Measurements from ENCODE around the gene RALGPS2.
"Not testable (repeated sequence)": the region's sequence is repeated elsewhere in the genome, so short reads cannot be mapped to it uniquely, and the experiment has no call there.

The RALGPS2 gene

DNA sequence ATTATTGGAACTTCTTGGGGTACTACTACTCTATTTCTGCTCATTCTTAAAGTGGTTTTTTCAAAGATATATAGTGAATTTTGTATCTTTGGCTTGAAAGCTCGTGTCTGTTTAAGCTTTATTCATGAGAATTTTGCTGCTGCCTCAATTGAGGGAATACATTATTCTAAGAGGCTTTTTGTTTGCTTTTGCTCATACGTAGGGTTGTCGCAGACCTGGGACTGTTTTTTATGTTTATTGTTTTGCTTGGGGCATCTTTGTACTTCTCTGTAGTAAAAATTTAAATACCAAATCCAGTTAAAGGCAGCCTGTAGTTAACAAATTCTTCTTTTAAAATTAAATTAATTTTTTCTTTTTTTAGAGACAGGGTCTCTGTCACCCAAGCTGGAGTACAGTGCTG, 83.5 kb downstream of the RALGPS2 start:
- Histone ChIP-seq H3K27ac (ENCODE audit: low read depth, low read length, severe bottlenecking) (no peak overlapping the region), H3K4me3 (ENCODE audit: extremely low read depth, insufficient read depth, low read length, poor library complexity, severe bottlenecking) (no peak overlapping the region), H3K4me1 (ENCODE audit: control insufficient read depth, insufficient read depth, low read length, poor library complexity, severe bottlenecking) (no peaks in the 10 kb centered on the region), H3K9me3 (ENCODE audit: control insufficient read depth, low read length) (no peaks in the 10 kb centered on the region), H3K36me3 (ENCODE audit: control insufficient read depth, insufficient read depth, low read length) (peaks cover 8% of the 10 kb centered on the region)
- 88% methylated on average over 1 of the region's 3 CpGs; no CpG with 5 or more reads in 1 of the 2 experiments for WGBS, 2 experiments (ENCODE audit: insufficient coverage in 2 of 2)

DNA sequence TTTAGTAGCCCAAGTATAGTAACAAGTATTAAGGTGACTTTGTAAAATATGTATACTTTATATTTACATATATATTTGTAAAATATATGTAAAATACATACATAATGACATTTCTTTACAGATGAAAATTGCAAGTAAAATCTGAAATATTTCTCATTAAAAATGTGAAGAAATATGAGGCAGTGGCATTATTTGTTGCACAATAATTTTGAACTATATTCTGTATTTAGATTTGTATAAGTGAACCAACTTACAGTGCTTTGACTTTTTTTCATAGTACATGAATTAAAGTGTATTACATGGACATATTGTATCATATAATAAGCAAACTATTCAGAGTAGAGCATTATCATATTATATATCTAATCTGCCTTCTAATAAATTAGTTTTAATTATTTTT, 85.5 kb downstream of the RALGPS2 start:
- Histone ChIP-seq H3K9me3 (ENCODE audit: control insufficient read depth, low read length) (no peaks in the 10 kb centered on the region), H3K4me1 (ENCODE audit: control insufficient read depth, insufficient read depth, low read length, poor library complexity, severe bottlenecking) (no peaks in the 10 kb centered on the region), H3K4me3 (ENCODE audit: extremely low read depth, insufficient read depth, low read length, poor library complexity, severe bottlenecking) (no peak overlapping the region), H3K36me3 (ENCODE audit: control insufficient read depth, insufficient read depth, low read length) (peaks cover 11% of the 10 kb centered on the region), H3K27ac (ENCODE audit: low read depth, low read length, severe bottlenecking) (no peak overlapping the region)

DNA sequence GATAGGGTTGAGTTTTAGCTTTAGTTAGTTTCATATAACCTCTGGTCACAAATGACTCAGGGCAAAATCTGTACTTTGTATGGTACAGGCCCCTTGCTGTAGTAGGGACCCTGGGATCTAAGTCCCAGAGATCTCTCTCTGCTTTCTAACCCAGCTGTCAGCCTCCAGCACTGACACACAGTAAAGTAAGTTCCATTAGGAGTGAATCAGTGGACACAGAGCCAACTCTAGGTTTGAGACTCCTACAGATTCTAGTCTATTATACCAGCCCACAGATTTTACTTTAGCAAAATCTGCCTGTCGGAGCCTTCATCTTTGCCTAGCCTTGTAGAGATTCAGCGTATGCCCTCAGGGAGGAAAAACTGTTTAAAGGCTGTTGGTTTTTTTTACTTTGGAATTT, 93.4 kb downstream of the RALGPS2 start:
- no peak overlapping the region for H3K4me3 ChIP-seq (ENCODE audit: extremely low read depth, insufficient read depth, low read length, poor library complexity, severe bottlenecking)
- H3K36me3 ChIP-seq (ENCODE audit: control insufficient read depth, insufficient read depth, low read length) = peaks cover 4% of the 10 kb centered on the region
- 79% methylated on average over 2 of the region's 2 CpGs; no CpG with 5 or more reads in 1 of the 2 experiments for WGBS, 2 experiments (ENCODE audit: insufficient coverage in 2 of 2)
- no peaks in the 10 kb centered on the region for H3K4me1 ChIP-seq (ENCODE audit: control insufficient read depth, insufficient read depth, low read length, poor library complexity, severe bottlenecking)
- peak overlapping the region; percentile 36 for H3K27ac ChIP-seq (ENCODE audit: low read depth, low read length, severe bottlenecking)
- H3K9me3 ChIP-seq (ENCODE audit: control insufficient read depth, low read length) = no peaks in the 10 kb centered on the region

DNA sequence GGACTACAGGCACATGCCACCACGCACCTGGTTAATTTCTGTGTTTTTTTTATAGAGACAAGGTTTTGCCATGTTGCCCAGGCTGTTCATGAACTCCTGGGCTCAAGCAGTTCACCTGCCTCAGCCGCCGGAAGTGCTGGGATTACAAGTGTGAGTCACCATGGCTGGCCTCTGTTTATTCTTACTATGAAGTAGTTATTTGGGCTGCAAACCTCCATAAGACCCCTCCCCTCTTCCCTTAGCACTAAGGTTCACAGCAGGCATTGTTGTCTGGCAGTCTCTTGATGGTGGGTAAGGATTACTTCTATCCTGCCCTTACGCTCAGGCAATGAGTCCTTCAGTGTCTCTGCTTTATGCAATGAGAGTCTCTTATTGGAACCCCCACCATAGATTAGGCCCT, 94.1 kb downstream of the RALGPS2 start:
- Histone ChIP-seq H3K27ac (ENCODE audit: low read depth, low read length, severe bottlenecking) (no peak overlapping the region), H3K4me1 (ENCODE audit: control insufficient read depth, insufficient read depth, low read length, poor library complexity, severe bottlenecking) (no peaks in the 10 kb centered on the region), H3K4me3 (ENCODE audit: extremely low read depth, insufficient read depth, low read length, poor library complexity, severe bottlenecking) (no peak overlapping the region), H3K36me3 (ENCODE audit: control insufficient read depth, insufficient read depth, low read length) (peaks cover 4% of the 10 kb centered on the region), H3K9me3 (ENCODE audit: control insufficient read depth, low read length) (no peaks in the 10 kb centered on the region)
- 100% methylated on average over 1 of the region's 4 CpGs for WGBS, 2 experiments (ENCODE audit: insufficient coverage in 2 of 2)

DNA sequence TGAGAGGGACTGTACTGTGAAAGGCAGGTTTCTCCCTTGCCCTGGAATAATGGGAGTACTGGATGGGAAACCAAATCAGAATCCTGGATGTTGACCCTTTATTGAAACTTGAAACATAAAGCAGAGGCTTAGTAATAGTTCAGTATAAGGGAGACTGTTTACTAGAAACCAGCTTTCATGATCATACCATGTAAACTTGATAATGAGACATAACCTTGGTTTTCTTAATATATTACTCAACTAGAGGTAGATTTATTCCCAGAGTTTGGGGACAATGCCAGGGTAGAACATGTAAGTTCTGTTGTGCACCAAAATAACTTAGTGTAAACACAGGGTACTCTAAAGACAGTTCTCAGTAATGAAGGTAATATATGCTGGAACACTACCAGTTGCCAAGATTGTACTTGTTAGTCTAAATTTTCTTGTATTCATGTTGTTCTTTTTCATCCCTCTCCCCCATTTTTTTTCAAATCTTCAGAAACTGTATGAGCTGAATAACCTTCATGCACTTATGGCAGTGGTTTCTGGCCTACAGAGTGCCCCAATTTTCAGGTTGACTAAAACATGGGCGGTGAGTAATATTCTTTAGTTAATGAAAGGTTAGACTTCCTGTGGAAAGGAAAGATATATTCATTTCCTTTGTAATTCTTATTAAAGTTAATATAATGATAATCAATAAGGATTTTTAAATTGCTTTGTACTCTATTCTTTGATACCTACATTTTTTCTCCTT, 96.3 kb downstream of the RALGPS2 start:
- H3K27ac ChIP-seq (ENCODE audit: low read depth, low read length, severe bottlenecking) = no peak overlapping the region
- H3K4me3 ChIP-seq (ENCODE audit: extremely low read depth, insufficient read depth, low read length, poor library complexity, severe bottlenecking) = no peak overlapping the region
- H3K9me3 ChIP-seq (ENCODE audit: control insufficient read depth, low read length) = no peaks in the 10 kb centered on the region
- H3K4me1 ChIP-seq (ENCODE audit: control insufficient read depth, insufficient read depth, low read length, poor library complexity, severe bottlenecking) = no peaks in the 10 kb centered on the region
- no CpG with 5 or more reads among the region's 1 CpG for WGBS, 2 experiments (ENCODE audit: insufficient coverage in 2 of 2)
- no peaks in the 10 kb centered on the region for H3K36me3 ChIP-seq (ENCODE audit: control insufficient read depth, insufficient read depth, low read length)

DNA sequence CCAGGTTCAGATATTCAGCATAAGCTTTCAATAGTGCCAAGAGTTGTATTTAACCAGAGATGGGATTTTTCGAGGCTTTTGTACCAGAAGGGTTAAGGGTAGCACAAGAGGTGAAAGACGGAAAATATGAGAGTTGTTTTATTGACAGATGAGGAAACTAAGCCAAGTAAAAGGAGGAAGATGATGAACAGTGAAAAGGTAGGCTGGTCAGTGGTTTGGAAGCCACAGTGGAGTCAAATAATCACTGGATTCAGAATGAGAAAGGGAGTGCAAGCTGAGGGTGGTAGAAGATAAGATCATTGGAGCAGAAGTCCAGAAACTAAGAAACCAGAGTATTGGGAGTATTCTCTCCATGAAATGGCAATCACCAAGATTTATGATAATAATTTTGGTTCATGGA, 100.1 kb downstream of the RALGPS2 start:
- no peak overlapping the region for H3K4me3 ChIP-seq (ENCODE audit: extremely low read depth, insufficient read depth, low read length, poor library complexity, severe bottlenecking)
- WGBS, 2 experiments (ENCODE audit: insufficient coverage in 2 of 2) = 95 to 96% methylated on average over 2 of the region's 2 CpGs
- peaks cover 3% of the 10 kb centered on the region for H3K36me3 ChIP-seq (ENCODE audit: control insufficient read depth, insufficient read depth, low read length)
- H3K9me3 ChIP-seq (ENCODE audit: control insufficient read depth, low read length) = no peaks in the 10 kb centered on the region
- H3K4me1 ChIP-seq (ENCODE audit: control insufficient read depth, insufficient read depth, low read length, poor library complexity, severe bottlenecking) = no peaks in the 10 kb centered on the region
- H3K27ac ChIP-seq (ENCODE audit: low read depth, low read length, severe bottlenecking) = no peak overlapping the region

DNA sequence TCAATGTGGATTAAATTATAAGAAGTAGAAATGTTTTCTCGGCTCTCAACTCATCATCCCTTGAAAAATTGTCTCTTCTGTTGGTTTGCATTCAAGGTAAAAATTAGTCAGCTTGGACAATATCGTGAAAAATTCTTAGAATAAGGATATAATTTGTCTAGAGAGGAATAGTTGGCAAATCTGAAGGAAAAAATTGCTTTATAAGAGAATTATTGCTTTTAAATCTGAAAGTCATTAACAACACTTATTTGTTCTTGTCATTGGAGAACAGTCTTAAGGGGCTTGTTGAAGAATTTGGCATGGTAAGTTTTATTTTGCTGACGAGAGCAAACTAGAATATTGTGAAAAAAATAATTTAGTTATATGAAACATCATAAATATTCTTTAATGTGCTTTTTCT, 119.4 kb downstream of the RALGPS2 start:
- H3K9me3 ChIP-seq (ENCODE audit: control insufficient read depth, low read length) = no peaks in the 10 kb centered on the region
- no peak overlapping the region for H3K27ac ChIP-seq (ENCODE audit: low read depth, low read length, severe bottlenecking)
- H3K4me1 ChIP-seq (ENCODE audit: control insufficient read depth, insufficient read depth, low read length, poor library complexity, severe bottlenecking) = peaks cover 7% of the 10 kb centered on the region
- H3K36me3 ChIP-seq (ENCODE audit: control insufficient read depth, insufficient read depth, low read length) = no peaks in the 10 kb centered on the region
- H3K4me3 ChIP-seq (ENCODE audit: extremely low read depth, insufficient read depth, low read length, poor library complexity, severe bottlenecking) = no peak overlapping the region
- 80% methylated on average over 1 of the region's 3 CpGs; no CpG with 5 or more reads in 1 of the 2 experiments for WGBS, 2 experiments (ENCODE audit: insufficient coverage in 2 of 2)

DNA sequence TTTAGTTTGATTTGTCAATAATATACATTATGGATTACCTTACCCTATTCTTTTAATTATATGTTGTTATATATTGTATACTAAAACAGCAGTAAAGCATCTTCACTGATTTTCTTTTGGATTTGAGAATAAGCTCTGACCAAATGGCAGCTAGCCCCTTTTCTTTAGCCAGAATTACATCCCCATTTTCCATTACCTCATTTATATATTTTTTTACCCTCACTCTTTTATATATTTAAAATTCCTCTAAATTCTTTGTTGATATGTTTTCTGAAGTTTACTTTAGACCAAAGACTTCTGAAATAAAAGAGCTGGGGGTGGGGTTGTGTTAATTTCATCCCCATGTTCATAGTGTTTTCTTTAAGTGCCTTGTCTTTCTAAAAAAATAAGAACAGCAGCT, 121.3 kb downstream of the RALGPS2 start:
- no peak overlapping the region for H3K27ac ChIP-seq (ENCODE audit: low read depth, low read length, severe bottlenecking)

DNA sequence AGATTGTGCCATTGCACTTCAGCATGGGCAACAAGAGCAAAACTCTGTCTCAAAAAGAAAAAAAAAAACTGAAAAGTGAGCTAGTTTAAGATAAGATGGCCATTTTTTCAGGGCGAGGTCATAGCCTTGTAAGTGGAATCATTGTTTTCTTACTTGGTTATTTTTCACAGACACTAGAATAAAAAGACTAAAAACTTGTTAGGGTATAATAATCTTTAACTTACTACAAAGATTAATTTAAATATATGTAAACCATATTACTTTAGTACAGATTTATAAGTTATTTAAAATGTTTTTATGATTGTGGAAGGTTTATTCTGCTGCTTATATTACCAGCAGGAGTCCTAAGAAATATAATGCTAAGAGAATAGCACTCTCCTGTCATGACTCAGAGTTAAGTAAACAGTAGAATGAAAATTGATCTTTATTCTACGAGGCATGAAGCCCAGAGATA, 122.4 kb downstream of the RALGPS2 start:
- Histone ChIP-seq H3K4me1 (ENCODE audit: control insufficient read depth, insufficient read depth, low read length, poor library complexity, severe bottlenecking) (peaks cover 7% of the 10 kb centered on the region), H3K27ac (ENCODE audit: low read depth, low read length, severe bottlenecking) (no peak overlapping the region), H3K36me3 (ENCODE audit: control insufficient read depth, insufficient read depth, low read length) (no peaks in the 10 kb centered on the region), H3K4me3 (ENCODE audit: extremely low read depth, insufficient read depth, low read length, poor library complexity, severe bottlenecking) (no peak overlapping the region), H3K9me3 (ENCODE audit: control insufficient read depth, low read length) (no peaks in the 10 kb centered on the region)
- WGBS, 2 experiments (ENCODE audit: insufficient coverage in 2 of 2) = 80% methylated on average over 1 of the region's 2 CpGs

More for the DNA sequence above, 121.3 kb downstream of the RALGPS2 start:
- no peak overlapping the region for H3K4me3 ChIP-seq (ENCODE audit: extremely low read depth, insufficient read depth, low read length, poor library complexity, severe bottlenecking)
- no peaks in the 10 kb centered on the region for H3K36me3 ChIP-seq (ENCODE audit: control insufficient read depth, insufficient read depth, low read length)
- H3K9me3 ChIP-seq (ENCODE audit: control insufficient read depth, low read length) = no peaks in the 10 kb centered on the region
- H3K4me1 ChIP-seq (ENCODE audit: control insufficient read depth, insufficient read depth, low read length, poor library complexity, severe bottlenecking) = peaks cover 7% of the 10 kb centered on the region

DNA sequence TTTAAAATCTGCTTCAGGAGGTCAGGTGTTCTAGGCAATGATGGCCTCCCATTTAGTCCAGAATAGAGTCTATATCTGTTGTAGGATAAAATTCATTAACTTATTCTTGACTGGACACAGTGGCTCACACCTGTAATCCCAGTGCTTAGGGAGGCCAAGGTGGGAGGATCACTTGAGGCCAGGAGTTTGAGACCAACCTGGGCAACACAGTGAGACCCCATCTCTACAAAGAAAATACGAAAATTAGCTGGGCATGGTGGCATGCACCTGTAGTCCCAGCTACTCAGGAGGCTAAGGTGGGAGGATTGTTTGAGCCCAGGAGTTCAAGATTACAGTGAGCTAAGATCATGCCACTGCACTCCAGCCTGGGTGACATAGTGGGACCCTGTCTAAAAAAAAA, 122.9 kb downstream of the RALGPS2 start:
- not testable (repeated sequence) for H3K9me3 ChIP-seq (ENCODE audit: control insufficient read depth, low read length)
- 100% methylated on average over 1 of the region's 1 CpG; no CpG with 5 or more reads in 1 of the 2 experiments for WGBS, 2 experiments (ENCODE audit: insufficient coverage in 2 of 2)

DNA sequence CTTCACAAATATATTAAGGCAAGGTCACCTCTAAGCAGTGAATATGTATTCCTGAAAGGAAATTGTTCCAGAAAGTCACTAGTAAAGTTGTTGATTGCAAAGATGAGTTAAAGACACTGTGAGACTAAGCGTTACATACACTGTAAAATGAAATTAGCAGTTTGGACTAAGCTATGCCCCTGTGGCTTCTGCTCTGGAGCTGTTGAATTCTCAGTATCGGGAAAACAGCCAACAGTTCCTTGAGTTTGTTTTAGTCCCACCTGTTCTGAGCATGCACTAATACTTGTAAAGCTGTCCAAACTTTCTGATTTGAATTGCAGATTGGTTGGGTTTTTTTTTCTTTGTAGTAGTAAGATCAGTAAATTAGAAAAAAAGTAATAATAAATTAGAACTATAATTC, 124.9 kb downstream of the RALGPS2 start:
- 100% methylated on average over 2 of the region's 2 CpGs for WGBS, 2 experiments (ENCODE audit: insufficient coverage in 2 of 2)

More for the DNA sequence above, 122.9 kb downstream of the RALGPS2 start:
- H3K36me3 ChIP-seq (ENCODE audit: control insufficient read depth, insufficient read depth, low read length); H3K4me1 ChIP-seq (ENCODE audit: control insufficient read depth, insufficient read depth, low read length, poor library complexity, severe bottlenecking); H3K4me3 ChIP-seq (ENCODE audit: extremely low read depth, insufficient read depth, low read length, poor library complexity, severe bottlenecking); H3K27ac ChIP-seq (ENCODE audit: low read depth, low read length, severe bottlenecking): not testable (repeated sequence)

More for the DNA sequence above, 124.9 kb downstream of the RALGPS2 start:
- Histone ChIP-seq H3K4me1 (ENCODE audit: control insufficient read depth, insufficient read depth, low read length, poor library complexity, severe bottlenecking) (peaks cover 7% of the 10 kb centered on the region), H3K36me3 (ENCODE audit: control insufficient read depth, insufficient read depth, low read length) (no peaks in the 10 kb centered on the region), H3K9me3 (ENCODE audit: control insufficient read depth, low read length) (no peaks in the 10 kb centered on the region), H3K27ac (ENCODE audit: low read depth, low read length, severe bottlenecking) (no peak overlapping the region), H3K4me3 (ENCODE audit: extremely low read depth, insufficient read depth, low read length, poor library complexity, severe bottlenecking) (no peak overlapping the region)

Measured in mesodermal cell (in vitro differentiated cells).